ENCODE data around the gene PRMT3.

DNA sequence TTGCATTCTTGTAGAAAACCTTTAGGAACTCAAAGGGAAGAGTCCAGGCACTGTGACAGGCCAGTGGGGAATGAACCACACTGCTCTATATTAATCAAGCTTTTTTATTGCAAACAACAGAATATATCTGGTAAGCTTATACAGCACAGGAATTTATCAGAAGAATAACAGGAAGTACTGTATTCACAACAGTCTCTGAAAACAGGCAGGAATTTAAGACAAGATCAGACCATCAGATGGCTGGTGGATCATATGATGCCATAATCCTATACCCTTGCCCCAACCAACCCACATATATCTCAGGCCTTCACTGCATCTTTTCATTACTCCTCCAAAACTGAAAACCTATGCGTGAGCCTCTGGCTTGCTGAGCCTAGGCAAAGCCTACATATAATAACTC, 25.0 kb upstream of the PRMT3 start:
- no peak for TF ChIP-seq EZH2 (conservative IDR thresholded peaks at IDR 0.05; ENCODE audit: low read depth, low read length)
- no peak for TF ChIP-seq NFIB (CRISPR knock-in tag; IDR thresholded peaks at IDR 0.05; ENCODE audit: borderline replicate concordance)
- TF ChIP-seq IKZF1 (IDR thresholded peaks at IDR 0.05): no peak
- no peak for TF ChIP-seq FOXA3 (CRISPR knock-in tag; IDR thresholded peaks at IDR 0.05)
- TF ChIP-seq, protein P1, sequence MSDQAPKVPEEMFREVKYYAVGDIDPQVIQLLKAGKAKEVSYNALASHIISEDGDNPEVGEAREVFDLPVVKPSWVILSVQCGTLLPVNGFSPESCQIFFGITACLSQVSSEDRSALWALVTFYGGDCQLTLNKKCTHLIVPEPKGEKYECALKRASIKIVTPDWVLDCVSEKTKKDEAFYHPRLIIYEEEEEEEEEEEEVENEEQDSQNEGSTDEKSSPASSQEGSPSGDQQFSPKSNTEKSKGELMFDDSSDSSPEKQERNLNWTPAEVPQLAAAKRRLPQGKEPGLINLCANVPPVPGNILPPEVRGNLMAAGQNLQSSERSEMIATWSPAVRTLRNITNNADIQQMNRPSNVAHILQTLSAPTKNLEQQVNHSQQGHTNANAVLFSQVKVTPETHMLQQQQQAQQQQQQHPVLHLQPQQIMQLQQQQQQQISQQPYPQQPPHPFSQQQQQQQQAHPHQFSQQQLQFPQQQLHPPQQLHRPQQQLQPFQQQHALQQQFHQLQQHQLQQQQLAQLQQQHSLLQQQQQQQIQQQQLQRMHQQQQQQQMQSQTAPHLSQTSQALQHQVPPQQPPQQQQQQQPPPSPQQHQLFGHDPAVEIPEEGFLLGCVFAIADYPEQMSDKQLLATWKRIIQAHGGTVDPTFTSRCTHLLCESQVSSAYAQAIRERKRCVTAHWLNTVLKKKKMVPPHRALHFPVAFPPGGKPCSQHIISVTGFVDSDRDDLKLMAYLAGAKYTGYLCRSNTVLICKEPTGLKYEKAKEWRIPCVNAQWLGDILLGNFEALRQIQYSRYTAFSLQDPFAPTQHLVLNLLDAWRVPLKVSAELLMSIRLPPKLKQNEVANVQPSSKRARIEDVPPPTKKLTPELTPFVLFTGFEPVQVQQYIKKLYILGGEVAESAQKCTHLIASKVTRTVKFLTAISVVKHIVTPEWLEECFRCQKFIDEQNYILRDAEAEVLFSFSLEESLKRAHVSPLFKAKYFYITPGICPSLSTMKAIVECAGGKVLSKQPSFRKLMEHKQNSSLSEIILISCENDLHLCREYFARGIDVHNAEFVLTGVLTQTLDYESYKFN (CRISPR knock-in tag; conservative IDR thresholded peaks at IDR 0.05): no peak
